GM12864 (cell line): ENCODE results near the gene PDE8A.

Source experiments
- DNase-seq: peaks from one replicate; pipeline ENCODE4 v3.0.0-alpha.2; 2011; ENCODE audit warnings: low read depth
- H3K4me3 ChIP-seq: 2 replicates; pipeline ENCODE4 v1.5.1; 2011; ENCODE audit warnings: mild to moderate bottlenecking, low read depth, low read length, control low read depth
- CTCF ChIP-seq: IDR thresholded peaks from 2 replicates; pipeline ENCODE4 v1.5.1; 2011; ENCODE audit warnings: low read depth, mild to moderate bottlenecking, moderate library complexity, low read length, control low read depth, inconsistent platforms; ENCODE audit errors: missing control alignments

The PDE8A gene

DNA sequence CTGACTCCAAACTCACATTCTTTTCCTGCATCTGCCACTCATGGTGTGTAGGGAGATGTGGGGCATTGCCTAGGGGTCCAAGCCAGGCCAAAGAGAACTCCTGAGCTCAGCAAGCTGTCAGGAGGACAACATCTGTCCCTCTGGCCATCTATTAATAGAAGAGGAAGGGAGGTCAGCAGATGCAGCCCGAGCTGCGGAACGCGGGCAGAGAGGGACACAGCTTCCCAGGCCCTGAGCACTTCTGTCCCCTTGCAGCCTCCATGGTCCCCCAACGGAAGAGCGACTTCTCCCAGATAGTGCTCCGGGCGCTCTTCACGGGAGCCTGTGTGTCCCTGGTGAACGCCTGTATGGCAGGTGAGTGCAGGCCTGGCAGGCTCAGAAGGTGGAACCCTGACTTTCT is 37.3 kb upstream of the PDE8A start:
- no peak for TF ChIP-seq CTCF
- no peak for DNase-seq
- H3K4me3 ChIP-seq, result no peak overlapping the region

GRCh38 chr15:84944861-84945260 is 36.8 kb upstream of the PDE8A start:
- no peak for DNase-seq
- TF ChIP-seq CTCF, result no peak
- no peak overlapping the region for H3K4me3 ChIP-seq

GRCh38 chr15:84946772-84947489 is 34.7 kb upstream of the PDE8A start:
- no peak overlapping the region for H3K4me3 ChIP-seq
- DNase-seq, result no peak
- no peak for TF ChIP-seq CTCF

- TF ChIP-seq CTCF, result no peak
- DNase-seq, result no peak
- H3K4me3 ChIP-seq, result no peak overlapping the region
Observed at GRCh38 chr15:84947947-84948830, 33.5 kb upstream of the PDE8A start.

DNA sequence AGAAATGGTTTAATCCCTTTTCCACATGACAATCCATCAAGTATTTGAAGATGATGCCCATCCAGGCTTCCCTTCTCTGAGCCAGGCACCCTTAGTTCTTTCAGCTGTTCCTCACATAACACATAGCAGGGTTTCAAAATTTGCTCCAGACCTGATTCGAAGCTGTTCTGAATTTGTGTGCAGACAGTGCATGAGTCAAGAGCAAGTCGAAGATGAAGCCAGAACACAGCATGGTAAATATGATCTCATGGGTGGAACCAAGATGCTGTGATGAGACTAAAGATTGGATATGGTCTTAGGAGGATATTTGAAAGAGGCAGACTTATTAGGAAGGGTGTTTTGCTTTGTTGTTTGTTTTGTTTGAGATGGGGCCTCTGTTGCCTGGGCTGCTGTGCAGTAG is 32.6 kb upstream of the PDE8A start:
- no peak for DNase-seq
- no peak for TF ChIP-seq CTCF
- no peak overlapping the region for H3K4me3 ChIP-seq

DNA sequence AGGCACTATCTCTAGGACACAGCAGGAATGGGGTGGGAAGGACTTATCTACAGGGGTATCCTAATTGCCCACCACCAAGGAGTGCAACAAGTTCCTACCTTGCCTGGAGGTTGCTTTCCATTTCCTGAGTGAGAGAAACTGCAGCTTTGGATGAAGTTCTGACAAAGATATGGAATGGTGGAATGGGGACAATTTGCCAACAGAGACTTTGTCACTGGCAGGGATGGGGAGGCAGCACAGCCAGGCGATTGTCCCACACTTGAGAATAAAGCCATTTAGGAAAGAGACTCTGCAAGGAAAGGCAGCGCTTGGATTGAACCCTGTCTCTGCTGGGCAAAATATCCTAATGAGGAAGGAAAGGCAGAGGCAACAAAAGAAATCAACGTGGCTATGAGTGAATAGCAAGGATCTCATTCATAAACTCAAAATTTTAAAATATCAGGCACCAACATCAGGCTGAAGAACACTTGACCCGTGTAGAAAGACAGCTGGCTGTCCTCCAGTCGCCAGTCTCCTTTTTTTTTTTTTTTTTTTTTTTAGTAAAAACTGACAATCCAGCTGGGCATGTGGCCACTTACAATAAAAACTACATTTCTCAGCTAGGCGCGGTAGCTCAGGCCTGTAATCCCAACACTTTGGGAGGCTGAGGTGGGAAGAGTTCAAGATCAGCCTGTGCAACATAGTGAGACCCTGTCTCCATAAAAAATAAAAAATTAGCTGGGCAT is 31.6 kb upstream of the PDE8A start:
- no peak overlapping the region for H3K4me3 ChIP-seq
- no peak for DNase-seq
- no peak for TF ChIP-seq CTCF
